Ovary (tissue), 9 donors: ENCODE results near the gene SH3BP1. TPM values are rescaled to one million over a fixed set of nuclear protein-coding genes. Genes with fewer than 3 reads are reported as not detected.

ENCODE experiments used
- DNase-seq, 5 donors: peaks; one replicate each; pipeline ENCODE4 v3.0.0-alpha.2; 2019 to 2020
- H3K27ac ChIP-seq, 2 donors: fragments of 200-600 bp; one replicate each; pipeline versions ENCODE4 v1.5.1 to v1.8.0; 2019 to 2022
- H3K27me3 ChIP-seq: fragments of 200-600 bp; one replicate; pipeline ENCODE4 v1.8.0; 2022
- H3K36me3 ChIP-seq: fragments of 200-600 bp; sonication (generic); one replicate; pipeline ENCODE4 v1.5.1; 2019
- H3K4me1 ChIP-seq: one replicate; pipeline ENCODE4 v1.8.1; 2013; ENCODE audit warnings: mild to moderate bottlenecking, moderate library complexity; ENCODE audit not compliant: insufficient read depth
- H3K4me3 ChIP-seq: fragments of 200-600 bp; sonication (generic); one replicate; pipeline ENCODE4 v1.5.1; 2017
- H3K9me3 ChIP-seq, 2 donors: fragments of 200-600 bp in 1 of 2; sonication (generic) in 1 of 2; one replicate each; pipeline versions ENCODE4 v1.5.1 to v1.8.1; 2013 to 2019; ENCODE audit warnings: mild to moderate bottlenecking in 1 of 2, moderate library complexity in 1 of 2
- CTCF ChIP-seq, 3 donors: fragments of 450-650 bp in 2 of 3; fragments of 200-600 bp in 1 of 3; IDR thresholded peaks; one replicate each; pipeline versions ENCODE4 v1.5.1 to v1.8.0; 2016 to 2022; ENCODE audit warnings: antibody characterized with exemption in 3 of 3, mild to moderate bottlenecking in 1 of 3
- EP300 ChIP-seq: sonication (generic); formaldehyde crosslinking; IDR thresholded peaks from one replicate; pipeline ENCODE4 v1.6.1; 2017; ENCODE audit warnings: antibody characterized with exemption
- POLR2A ChIP-seq: fragments of 450-650 bp; IDR thresholded peaks from one replicate; pipeline ENCODE4 v1.6.1; 2017; ENCODE audit warnings: antibody characterized with exemption, mild to moderate bottlenecking, moderate library complexity
- WGBS, 3 donors: extraction: QIAGEN DNeasy Blood & Tissue Kit in 1 of 3; methylation state at CpG; one replicate each; pipeline versions ENCODE4 v1.1.5 to v1.1.7; 2013 to 2017; 5-methylcytosine and 5-hydroxymethylcytosine counted together
- intact Hi-C, 4 donors: fragments of 100-400 bp; cut with DNase I; formaldehyde crosslinking; loops; one replicate each; pipeline versions ENCODE4 v1.11.0 to v1.15.1; 2022 to 2023
- polyA plus RNA-seq, 2 donors: library from polyadenylated mRNA; stranded (reverse); fragments of 200-250 nt in 1 of 2; fragments of 350-450 nt in 1 of 2; fragmentation: Illumina TruSeq in 1 of 2; extraction: RNeasy Lipid Tissue Mini Kit (QIAGEN cat#74804) in 1 of 2; gene quantifications; one replicate each; pipeline ENCODE4 v1.2.3, GENCODE V29; 2013 to 2014
- total RNA-seq, 7 donors: library from RNA; depleted of rRNA in 2 of 7; stranded (reverse); fragments of >200 nt in 2 of 7; fragmentation: NEBNext Ultra II Directional in 3 of 7; extraction: Animal tissue kit (Norgen Biotek cat#: 25700) in 3 of 7; gene quantifications; one replicate each; pipeline versions ENCODE4 v1.1.0 to v1.2.4, GENCODE V29; 2016 to 2023
- donor health status: DM: no; HTN: no; CAD: no; lungs with moderate emphysema.
- donor health status: DM: no; HTN: no; CAD: no.
- donor health status: Bipolar disorder and iron deficiency.
- donor health status: DM: yes; HTN: yes; CAD: no.
- donor health status: DM: no; HTN: no; CAD: no.
- donor health status: DM: yes; HTN: yes; CAD: no.

Gene SH3BP1
- total and polyA plus RNA-seq, 9 donors, result 2.0 to 13.3 (median 8.2) TPM

DNA sequence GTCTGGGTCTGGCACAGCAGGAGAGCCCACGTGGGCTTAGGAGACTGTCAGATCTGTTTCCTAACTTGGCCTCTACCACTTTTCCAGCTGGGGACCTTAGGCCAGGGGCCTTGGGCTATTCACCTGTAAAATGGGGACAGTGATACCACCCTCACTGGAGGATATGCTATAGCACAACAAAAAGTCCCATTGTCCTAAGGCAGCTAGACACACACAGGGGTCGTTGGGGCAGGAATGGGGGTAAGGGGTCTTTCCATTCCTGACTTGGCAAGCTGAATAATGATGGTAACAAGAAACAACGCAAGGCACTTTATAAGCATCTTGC lies 2.6 kb upstream of the SH3BP1 start:
- peaks cover 18% of the 10 kb centered on the region for H3K4me1 ChIP-seq

DNA sequence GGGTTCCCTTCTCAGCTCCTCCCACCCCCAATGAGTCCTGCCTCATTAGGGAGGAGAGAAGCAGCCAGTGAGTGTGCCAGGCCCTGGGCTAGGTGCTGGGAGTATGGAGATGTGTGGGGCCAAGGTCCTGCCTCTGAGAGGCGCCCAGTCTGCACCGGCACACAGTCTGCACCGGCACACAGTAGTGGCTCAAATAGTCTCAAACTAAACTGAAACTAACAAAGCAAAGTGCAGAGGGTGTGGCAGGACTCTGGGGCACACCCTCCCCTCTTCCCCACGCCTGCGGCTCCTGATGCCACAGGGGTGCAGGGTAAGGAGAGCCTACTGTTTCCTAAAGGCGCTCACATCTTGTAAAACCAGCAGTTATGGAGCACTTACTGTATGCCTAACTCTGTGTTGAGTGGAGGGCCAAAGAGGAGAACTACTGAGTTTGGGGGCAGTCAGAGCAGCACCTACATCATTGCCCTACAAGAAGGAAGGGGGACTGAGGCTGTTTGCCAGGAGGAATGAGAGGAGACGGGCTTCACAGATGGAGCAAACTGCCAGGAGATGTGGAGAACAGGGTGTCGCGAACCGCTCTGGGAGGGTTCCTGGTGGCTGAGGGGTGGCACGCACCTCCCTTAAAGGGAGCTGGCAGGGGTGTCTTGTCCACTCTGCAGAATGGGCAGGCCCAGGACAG lies 939 bp upstream of the SH3BP1 start:
- intact Hi-C loops, result no loop called here
- Histone ChIP-seq H3K27me3 (no peaks in the 10 kb centered on the region), H3K27ac (peak overlapping the region; percentile 59 to 75), H3K4me1 (peaks cover 14% of the 10 kb centered on the region), H3K4me3 (peak overlapping the region; percentile 47), H3K36me3 (no peaks in the 10 kb centered on the region), H3K9me3 (no peaks in the 10 kb centered on the region)
- WGBS, 3 donors, result 68 to 81% (median 73%) methylated on average over 10 to 11 of the region's 11 CpGs
- peak in 1 of 5 donors; percentile 33 for DNase-seq
- no peak for TF ChIP-seq CTCF (IDR thresholded peaks at IDR 0.05)
- no peak for TF ChIP-seq EP300
- no peak for TF ChIP-seq POLR2A

More for the DNA sequence above, 2.6 kb upstream of the SH3BP1 start:
- H3K27ac ChIP-seq, result no peak overlapping the region
- H3K9me3 ChIP-seq, result no peaks in the 10 kb centered on the region
- no peak for DNase-seq
- intact Hi-C loops, result no loop called here
- no peaks in the 10 kb centered on the region for H3K27me3 ChIP-seq
- 64 to 70% (median 65%) methylated on average over 3 of the region's 3 CpGs for whole genome bisulfite sequencing, 3 donors
- H3K36me3 ChIP-seq, result no peaks in the 10 kb centered on the region
- no peak for TF ChIP-seq CTCF (IDR thresholded peaks at IDR 0.05)
- no peak for TF ChIP-seq EP300
- no peak for TF ChIP-seq POLR2A
- no peak overlapping the region for H3K4me3 ChIP-seq

DNA sequence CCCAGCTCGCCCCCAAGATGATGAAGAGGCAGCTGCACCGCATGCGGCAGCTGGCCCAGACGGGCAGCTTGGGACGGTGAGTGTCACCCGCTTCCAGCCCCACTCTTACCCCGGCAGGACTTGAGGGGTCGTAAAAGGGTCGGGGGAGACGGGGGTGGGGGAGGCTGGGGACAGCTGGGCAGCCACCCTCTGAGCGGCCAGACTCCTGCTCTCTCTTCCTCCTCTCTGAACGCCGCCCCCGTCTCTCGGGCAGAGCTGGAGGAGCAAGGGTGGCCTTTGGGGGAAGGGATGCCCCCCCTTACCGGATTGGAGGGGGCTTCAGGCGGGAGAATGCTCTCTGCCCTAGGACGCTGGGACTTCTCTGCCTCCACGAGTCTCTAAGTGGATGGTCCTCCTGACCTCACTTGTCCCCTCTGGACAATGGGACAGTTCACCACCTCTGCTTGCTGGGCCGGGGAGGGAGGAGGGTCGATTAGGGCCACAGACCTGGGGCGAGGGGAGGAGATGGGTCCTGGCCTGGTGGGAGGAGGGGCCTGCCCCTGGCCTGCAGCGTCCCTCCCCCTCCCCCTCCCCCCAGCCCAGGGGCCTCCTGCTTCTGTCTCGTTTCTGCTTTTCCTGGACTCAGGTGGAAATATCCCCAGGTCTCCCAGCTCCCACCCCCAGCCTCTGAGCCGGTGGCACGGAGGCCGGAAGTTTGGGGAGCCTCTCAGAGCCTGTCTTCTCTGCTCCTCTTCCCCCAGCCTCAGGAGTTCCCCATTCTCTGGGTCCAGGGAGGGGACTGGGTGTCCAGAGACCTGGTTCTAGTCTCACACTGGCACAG lies 512 bp downstream of the SH3BP1 start:
- TF ChIP-seq POLR2A (no peak), EP300 (no peak), CTCF (IDR thresholded peaks at IDR 0.05) (no peak)

GRCh38 chr22:37640591-37641560 lies 1.4 kb downstream of the SH3BP1 start:
- Histone ChIP-seq H3K4me3 (peak overlapping the region; percentile 47), H3K9me3 (no peaks in the 10 kb centered on the region), H3K27ac (no peak overlapping the region), H3K36me3 (no peaks in the 10 kb centered on the region), H3K4me1 (peaks cover 2% of the 10 kb centered on the region), H3K27me3 (no peaks in the 10 kb centered on the region)
- WGBS, 3 donors, result 60 to 72% (median 66%) methylated on average over 15 to 24 of the region's 24 CpGs
- intact Hi-C loops, result loop anchor here (5.0 to 10.0 kb wide), 4 partner anchors 36 to 154 kb away; partner anchors contain the start of gene LGALS1 (in 1 of the 4)
- DNase-seq, result peak in 2 of 5 donors; percentile 36 to 38
- TF ChIP-seq CTCF (IDR thresholded peaks at IDR 0.05) (no peak), POLR2A (no peak), EP300 (no peak)

More for the DNA sequence above, 512 bp downstream of the SH3BP1 start:
- intact Hi-C loops, result loop anchor here (5.0 to 10.0 kb wide), 4 partner anchors 37 to 155 kb away; partner anchors contain the start of gene LGALS1 (in 1 of the 4)
- H3K4me3 ChIP-seq, result peak overlapping the region; percentile 47
- H3K4me1 ChIP-seq, result peaks cover 2% of the 10 kb centered on the region
- no peaks in the 10 kb centered on the region for H3K9me3 ChIP-seq
- H3K27ac ChIP-seq, result peak overlapping the region; percentile 59 to 75
- WGBS, 3 donors, result 1 to 11% (median 7%) methylated on average over 13 to 27 of the region's 27 CpGs
- H3K36me3 ChIP-seq, result no peaks in the 10 kb centered on the region
- DNase-seq, result peak in 1 of 5 donors; percentile 35
- no peaks in the 10 kb centered on the region for H3K27me3 ChIP-seq
